WERI-Rb-1 (cell line): Measurements from ENCODE around the gene NEURL4.
"Not testable (repeated sequence)": the region's sequence is repeated elsewhere in the genome, so short reads cannot be mapped to it uniquely, and the experiment has no call there.

Source experiments
- DNase-seq: peaks from one replicate; pipeline ENCODE4 v3.0.0-alpha.2; 2020
- H3K27ac ChIP-seq: fragments of 250-450 bp; sonication (Bioruptor Pico); 2 replicates; pipeline ENCODE4 v1.5.1; 2020; ENCODE audit warnings: mild to moderate bottlenecking, moderate library complexity
- H3K27me3 ChIP-seq: fragments of 250-450 bp; sonication (Bioruptor Pico); 2 replicates; pipeline ENCODE4 v1.5.1; 2021; ENCODE audit warnings: mild to moderate bottlenecking, low read depth, moderate library complexity; ENCODE audit not compliant: insufficient read depth, severe bottlenecking
- H3K36me3 ChIP-seq: fragments of 250-450 bp; sonication (Bioruptor Pico); 2 replicates; pipeline ENCODE4 v1.5.1; 2020; ENCODE audit warnings: mild to moderate bottlenecking, moderate library complexity
- H3K4me3 ChIP-seq: 2 replicates; pipeline ENCODE4 v1.5.1; 2011; ENCODE audit warnings: low read depth, mild to moderate bottlenecking, control low read depth, low read length
- H3K9me3 ChIP-seq: fragments of 250-450 bp; sonication (Bioruptor Pico); 2 replicates; pipeline ENCODE4 v1.5.1; 2021; ENCODE audit warnings: mild to moderate bottlenecking, moderate library complexity; ENCODE audit not compliant: severe bottlenecking
- TF ChIP-seq, protein P1 (sequence below): IDR thresholded peaks from 2 replicates; pipeline ENCODE4 v1.5.1; 2011; ENCODE audit warnings: low read depth, mild to moderate bottlenecking, control low read depth, inconsistent platforms, low read length

The NEURL4 gene

DNA sequence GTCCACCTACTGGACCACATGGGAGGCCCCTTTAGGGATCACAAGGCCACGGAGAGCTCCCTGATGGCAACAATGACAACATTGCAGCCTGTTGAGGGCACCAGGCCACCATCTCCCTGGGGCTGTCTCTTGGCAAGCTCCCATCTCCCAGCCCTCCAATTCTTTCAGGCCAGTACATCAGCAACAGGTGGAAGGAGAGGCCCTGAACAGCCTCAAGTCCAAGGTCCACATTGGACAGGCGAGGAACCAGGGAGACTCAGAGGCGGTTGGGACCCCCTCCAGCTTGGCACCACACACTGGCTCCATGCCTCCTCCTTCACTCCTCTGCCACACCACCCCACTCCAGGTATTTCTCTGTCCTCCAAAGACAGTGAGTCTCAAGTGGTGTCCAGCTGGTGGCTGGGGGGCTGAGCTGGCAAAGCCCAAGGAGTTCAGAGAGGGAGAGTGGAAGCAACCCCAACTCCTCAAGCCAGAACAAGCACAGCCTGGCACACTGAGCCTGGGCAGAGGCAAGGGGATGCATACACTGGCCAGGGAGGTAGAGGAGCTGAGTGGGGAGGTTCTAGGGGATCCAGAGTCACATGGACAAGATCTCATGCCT is 5.9 kb upstream of the NEURL4 start:
- TF ChIP-seq, protein P1, sequence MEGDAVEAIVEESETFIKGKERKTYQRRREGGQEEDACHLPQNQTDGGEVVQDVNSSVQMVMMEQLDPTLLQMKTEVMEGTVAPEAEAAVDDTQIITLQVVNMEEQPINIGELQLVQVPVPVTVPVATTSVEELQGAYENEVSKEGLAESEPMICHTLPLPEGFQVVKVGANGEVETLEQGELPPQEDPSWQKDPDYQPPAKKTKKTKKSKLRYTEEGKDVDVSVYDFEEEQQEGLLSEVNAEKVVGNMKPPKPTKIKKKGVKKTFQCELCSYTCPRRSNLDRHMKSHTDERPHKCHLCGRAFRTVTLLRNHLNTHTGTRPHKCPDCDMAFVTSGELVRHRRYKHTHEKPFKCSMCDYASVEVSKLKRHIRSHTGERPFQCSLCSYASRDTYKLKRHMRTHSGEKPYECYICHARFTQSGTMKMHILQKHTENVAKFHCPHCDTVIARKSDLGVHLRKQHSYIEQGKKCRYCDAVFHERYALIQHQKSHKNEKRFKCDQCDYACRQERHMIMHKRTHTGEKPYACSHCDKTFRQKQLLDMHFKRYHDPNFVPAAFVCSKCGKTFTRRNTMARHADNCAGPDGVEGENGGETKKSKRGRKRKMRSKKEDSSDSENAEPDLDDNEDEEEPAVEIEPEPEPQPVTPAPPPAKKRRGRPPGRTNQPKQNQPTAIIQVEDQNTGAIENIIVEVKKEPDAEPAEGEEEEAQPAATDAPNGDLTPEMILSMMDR = no peak
- H3K9me3 ChIP-seq = no peaks in the 10 kb centered on the region
- no peak overlapping the region for H3K4me3 ChIP-seq
- no peak for DNase-seq
- no peaks in the 10 kb centered on the region for H3K36me3 ChIP-seq
- no peaks in the 10 kb centered on the region for H3K27me3 ChIP-seq
- H3K27ac ChIP-seq = no peak overlapping the region

DNA sequence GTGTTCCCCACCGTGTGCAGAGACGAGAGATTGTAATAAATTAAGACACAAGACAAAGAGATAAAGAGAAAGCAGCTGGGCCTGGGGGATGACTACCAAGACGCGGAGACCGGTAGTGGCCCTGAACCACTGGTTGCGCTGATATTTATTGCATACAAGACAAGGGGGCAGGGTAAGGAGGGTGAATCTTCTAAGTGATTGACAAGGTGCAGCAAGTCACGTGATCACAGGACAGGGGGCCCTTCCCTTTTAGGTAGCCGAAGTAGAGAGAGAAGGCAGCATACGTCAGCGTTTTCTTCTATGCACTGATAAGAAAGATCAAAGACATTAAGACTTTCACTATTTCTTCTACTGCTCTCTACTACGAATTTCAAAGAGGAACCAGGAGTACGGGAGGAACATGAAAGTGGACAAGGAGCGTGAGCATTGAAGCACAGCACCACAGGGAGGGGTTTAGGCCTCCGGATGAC is 3.5 kb upstream of the NEURL4 start:
- not testable (repeated sequence) for DNase-seq, H3K9me3 ChIP-seq, H3K27ac ChIP-seq, H3K27me3 ChIP-seq, H3K4me3 ChIP-seq, H3K36me3 ChIP-seq

DNA sequence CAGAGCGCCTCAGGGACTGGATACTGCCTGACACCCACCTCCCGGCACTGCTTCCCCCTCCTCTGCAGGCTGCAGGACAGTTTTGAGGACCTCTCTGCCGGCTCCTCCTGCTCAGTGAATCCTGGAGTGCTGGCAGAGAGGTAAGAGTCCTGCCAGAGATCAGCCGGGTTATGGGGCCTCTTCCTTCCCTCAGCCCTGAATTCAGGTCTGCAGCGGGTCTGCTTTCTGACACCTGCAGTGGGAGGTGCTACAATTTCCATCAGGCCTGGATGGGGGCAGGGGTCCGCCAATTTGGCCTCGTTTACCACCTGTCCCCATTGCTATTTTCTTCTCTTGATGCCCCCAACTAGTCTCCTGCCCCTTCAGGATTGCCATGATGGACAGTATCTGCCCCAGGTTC is 3.0 kb upstream of the NEURL4 start:
- DNase-seq = no peak
- Histone ChIP-seq H3K4me3 (no peak overlapping the region), H3K9me3 (no peaks in the 10 kb centered on the region), H3K36me3 (no peaks in the 10 kb centered on the region), H3K27me3 (no peaks in the 10 kb centered on the region), H3K27ac (no peak overlapping the region)
- TF ChIP-seq, protein P1 = no peak

DNA sequence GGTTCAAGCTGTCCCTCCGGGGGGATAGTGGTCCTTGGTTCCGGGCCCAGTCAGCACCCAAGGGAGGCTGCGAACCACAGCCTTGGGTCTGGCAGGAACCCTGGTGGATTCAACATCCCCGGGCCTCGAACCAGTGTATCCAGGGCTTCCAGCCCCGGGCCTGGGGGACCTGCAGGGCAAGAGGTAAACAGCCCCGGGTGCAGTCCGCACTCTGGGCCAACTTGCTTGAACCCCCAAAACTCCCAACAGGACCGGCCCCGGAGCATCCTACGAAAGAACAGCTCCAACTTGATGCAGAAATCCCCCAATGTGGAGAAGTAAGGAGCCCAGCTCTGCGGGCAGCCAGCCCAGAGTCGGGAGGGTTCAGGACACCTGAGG is 1.5 kb upstream of the NEURL4 start:
- Histone ChIP-seq H3K4me3 (peak overlapping the region; percentile 69), H3K27me3 (no peaks in the 10 kb centered on the region), H3K9me3 (no peaks in the 10 kb centered on the region), H3K27ac (peak overlapping the region; percentile 80), H3K36me3 (peaks cover 11% of the 10 kb centered on the region)
- TF ChIP-seq, protein P1 = no peak
- DNase-seq = no peak

DNA sequence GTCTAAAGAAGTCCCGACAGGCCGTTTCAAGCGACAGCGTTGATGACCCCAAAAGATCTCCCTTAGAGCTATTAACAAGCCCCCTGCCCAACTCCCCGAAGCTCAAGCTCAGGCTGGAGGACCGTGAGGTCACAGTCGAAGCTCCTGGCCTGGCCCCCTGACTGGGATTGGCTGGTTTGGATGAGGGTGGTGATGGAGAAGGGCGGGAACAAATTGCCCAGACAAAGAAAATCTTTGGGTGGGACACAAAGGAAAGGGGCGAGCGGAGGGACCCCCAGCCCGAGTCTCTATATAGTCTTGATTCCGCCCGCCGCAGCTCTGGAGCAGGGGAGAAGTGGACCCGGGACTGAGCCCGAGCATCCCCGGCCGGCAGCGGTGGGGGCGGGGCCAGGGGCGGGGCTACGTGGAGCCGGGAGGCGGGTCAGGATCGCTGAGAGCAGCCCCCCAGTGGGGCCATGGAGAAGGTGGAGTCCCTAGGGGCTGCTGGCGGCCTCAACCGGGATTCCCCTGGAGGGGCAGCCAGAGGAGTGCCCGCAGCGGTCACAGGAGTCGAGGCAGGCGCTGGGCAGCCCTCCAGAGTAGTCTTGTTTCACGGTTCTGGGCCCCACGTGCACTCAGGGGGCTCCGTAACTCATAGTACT is 982 bp upstream of the NEURL4 start:
- peaks cover 15% of the 10 kb centered on the region for H3K36me3 ChIP-seq
- peak; percentile 87 for DNase-seq
- H3K4me3 ChIP-seq = peak overlapping the region; percentile 69
- TF ChIP-seq, protein P1 = no peak
- H3K27me3 ChIP-seq = no peaks in the 10 kb centered on the region
- peak overlapping the region; percentile 80 for H3K27ac ChIP-seq
- no peaks in the 10 kb centered on the region for H3K9me3 ChIP-seq

DNA sequence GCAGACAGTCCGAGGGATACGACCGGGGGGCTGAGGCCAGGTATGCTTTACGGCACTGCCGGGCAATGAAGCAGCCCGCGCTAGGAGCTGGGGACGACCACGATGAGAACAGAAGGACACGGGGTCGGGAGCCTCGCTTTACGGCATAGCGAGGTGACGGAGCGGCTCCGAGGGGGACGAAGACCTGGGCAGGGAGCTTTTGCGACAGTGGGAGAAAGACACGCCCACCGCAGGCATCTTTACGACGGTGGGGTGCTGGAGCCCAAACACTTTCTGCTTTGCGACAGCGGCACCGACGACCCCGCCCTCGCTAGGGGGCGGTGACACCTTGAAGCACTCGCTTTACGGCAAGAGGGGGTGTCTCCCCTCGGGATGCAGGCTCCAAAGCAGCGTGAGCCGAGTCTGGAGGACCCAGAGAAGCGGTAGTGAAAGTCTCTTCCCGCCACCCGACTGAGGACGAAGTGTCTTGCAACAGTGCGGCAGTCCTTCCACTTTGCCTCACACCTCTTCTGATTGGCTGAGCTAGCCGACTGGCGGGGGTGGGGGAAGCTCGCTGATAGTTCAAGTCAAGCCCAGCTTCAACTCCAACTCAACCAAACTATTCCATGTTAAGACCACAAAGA is 350 bp upstream of the NEURL4 start:
- TF ChIP-seq, protein P1 = no peak
- H3K27me3 ChIP-seq = no peaks in the 10 kb centered on the region
- DNase-seq = peak; percentile 99
- H3K27ac ChIP-seq = peak overlapping the region; percentile 80
- peak overlapping the region; percentile 69 for H3K4me3 ChIP-seq
- no peaks in the 10 kb centered on the region for H3K9me3 ChIP-seq
- H3K36me3 ChIP-seq = peaks cover 19% of the 10 kb centered on the region
